OCI-LY7 (cell line): ENCODE data around the gene SYNGR2. TPM values are rescaled to one million over a fixed set of nuclear protein-coding genes. Genes with fewer than 3 reads are reported as not detected.

Source experiments
- BruUV-seq: library from RNA; stranded (reverse); fragments of 400-500 nt; replicated peaks from 2 replicates; lab custom pipeline; 2021; lab: Mats Ljungman, UMichigan
- CTCF ChIA-PET: fragments of 300-600 bp; sonication (Branson Sonifier 250); formaldehyde crosslinking; loops from one replicate; lab custom pipeline; 2022; ENCODE audit warnings: antibody characterized with exemption; ENCODE audit not compliant: unreplicated experiment; lab: Charles Lee
- POLR2A ChIA-PET: fragments of 300-600 bp; sonication (Branson Sonifier 250); formaldehyde crosslinking; loops from one replicate; lab custom pipeline; 2022; ENCODE audit warnings: antibody characterized with exemption; lab: Charles Lee
- DNase-seq: peaks from one replicate; pipeline ENCODE4 v3.0.0-alpha.2; 2015; ENCODE audit warnings: low spot score
- H2AFZ ChIP-seq: fragments of 200-600 bp; sonication (generic), shearing (Covaris generic); 2 replicates; pipeline ENCODE4 v1.6.1; 2014; ENCODE audit warnings: mild to moderate bottlenecking, antibody characterized with exemption, low read length, moderate library complexity
- H3K27ac ChIP-seq: fragments of 200-600 bp; sonication (generic); 2 replicates; pipeline ENCODE4 v1.5.1; 2014; ENCODE audit warnings: mixed run types, low read depth, mild to moderate bottlenecking, moderate library complexity, low read length, inconsistent platforms; ENCODE audit not compliant: poor library complexity, severe bottlenecking
- H3K36me3 ChIP-seq: fragments of 200-600 bp; sonication (generic); 2 replicates; pipeline ENCODE4 v1.6.1; 2014; ENCODE audit warnings: mild to moderate bottlenecking, antibody characterized with exemption, low read length, moderate library complexity, mixed read lengths; ENCODE audit not compliant: insufficient read depth
- H3K4me1 ChIP-seq: fragments of 200-600 bp; sonication (generic); 2 replicates; pipeline ENCODE4 v1.5.1; 2014; ENCODE audit warnings: mild to moderate bottlenecking, low read length; ENCODE audit not compliant: insufficient read depth, poor library complexity, severe bottlenecking
- H3K4me2 ChIP-seq: fragments of 200-600 bp; sonication (generic); 2 replicates; pipeline ENCODE4 v1.6.1; 2014; ENCODE audit warnings: mild to moderate bottlenecking, low read length
- H3K4me3 ChIP-seq: fragments of 200-600 bp; sonication (generic); 2 replicates; pipeline ENCODE4 v1.5.1; 2014; ENCODE audit warnings: mild to moderate bottlenecking, low read depth, low read length; ENCODE audit not compliant: poor library complexity, severe bottlenecking
- H3K79me2 ChIP-seq: fragments of 200-600 bp; sonication (generic); 2 replicates; pipeline ENCODE4 v1.6.1; 2016; ENCODE audit warnings: low read depth, mild to moderate bottlenecking, low read length, moderate library complexity, mixed read lengths; ENCODE audit not compliant: insufficient read depth
- H3K9me2 ChIP-seq: fragments of 200-600 bp; sonication (generic); 2 replicates; pipeline ENCODE4 v1.6.1; 2016; ENCODE audit warnings: mild to moderate bottlenecking, low read length, mixed read lengths; ENCODE audit not compliant: insufficient read depth
- H3K9me3 ChIP-seq: fragments of 200-600 bp; sonication (generic); 2 replicates; pipeline ENCODE4 v1.6.1; 2014; ENCODE audit warnings: mild to moderate bottlenecking, mixed run types, low read length, mixed read lengths
- H4K20me1 ChIP-seq: fragments of 200-600 bp; sonication (generic); 2 replicates; pipeline ENCODE4 v1.6.1; 2014; ENCODE audit warnings: mild to moderate bottlenecking, antibody characterized with exemption, low read length, moderate library complexity, mixed read lengths; ENCODE audit not compliant: insufficient read depth
- CTCF ChIP-seq: fragments of 200-600 bp; sonication (generic); conservative IDR thresholded peaks from 2 replicates; pipeline ENCODE4 v1.5.1; 2014; ENCODE audit warnings: mild to moderate bottlenecking, antibody characterized with exemption, low read length, moderate library complexity, mixed read lengths
- EZH2phosphoT487 ChIP-seq: fragments of 200-600 bp; sonication (generic); IDR thresholded peaks from 2 replicates; pipeline ENCODE4 v1.6.1; 2018; ENCODE audit warnings: low read depth, borderline replicate concordance, mild to moderate bottlenecking, mixed run types, antibody characterized with exemption, low read length, moderate library complexity, mixed read lengths
- intact Hi-C: fragments of 100-400 bp; cut with micrococcal nuclease; formaldehyde crosslinking; loops from one replicate; pipeline ENCODE4 v1.10.0; 2022; ENCODE audit not compliant: unreplicated experiment
- total RNA-seq, 2 experiments: library from RNA; depleted of rRNA in 1 of 2; stranded (reverse); fragments of >200 nt in 1 of 2; shearing (Covaris generic) in 1 of 2; gene quantifications; 2 replicates each; pipeline ENCODE4 v1.2.3, GENCODE V29; 2014 to 2022

The SYNGR2 gene
- total RNA-seq, 2 experiments from 2014 or later, result 35.4 to 44.9 TPM

- H3K36me3 ChIP-seq, result peaks cover 51% of the 10 kb centered on the region
- intact Hi-C loops, result loop anchor here (5.0 kb wide), 2 partner anchors 120 to 1645 kb away; no protein-coding TSS in a partner anchor
- peak overlapping the region; percentile 91 for H3K27ac ChIP-seq
- BruUV-seq, result no TSS peak
- CTCF ChIA-PET, result no interaction called here
- DNase-seq, result no peak
- no peaks in the 10 kb centered on the region for H3K9me2 ChIP-seq
- peaks cover 8% of the 10 kb centered on the region; the same call in 1 of the 2 replicates for H3K79me2 ChIP-seq
- POLR2A ChIA-PET, result no interaction called here
- TF ChIP-seq CTCF, result no peak
- no peak for TF ChIP-seq EZH2phosphoT487
- peaks cover 60% of the 10 kb centered on the region for H3K4me1 ChIP-seq
- no peak overlapping the region for H2AFZ ChIP-seq
- peak overlapping the region; percentile 81 for H3K4me3 ChIP-seq
- peak overlapping the region; percentile 96 for H3K4me2 ChIP-seq
- H3K9me3 ChIP-seq, result no peaks in the 10 kb centered on the region
- 0 out of 2 replicates have a peak, but pooled peaks cover 4% of the 10 kb centered on the region for H4K20me1 ChIP-seq
Measured at GRCh38 chr17:78132767-78133178, 35.6 kb upstream of the SYNGR2 start.

GRCh38 chr17:78133179-78133951 lies 35.0 kb upstream of the SYNGR2 start:
- intact Hi-C loops, result loop anchor here (5.0 kb wide), 2 partner anchors 119 to 1646 kb away; no protein-coding TSS in a partner anchor
- TF ChIP-seq CTCF (no peak), EZH2phosphoT487 (no peak)
- H3K9me2 ChIP-seq, result no peaks in the 10 kb centered on the region
- H3K4me2 ChIP-seq, result peak overlapping the region; percentile 96
- DNase-seq, result no peak
- peaks cover 52% of the 10 kb centered on the region for H3K36me3 ChIP-seq
- H3K27ac ChIP-seq, result peak overlapping the region; percentile 91
- POLR2A ChIA-PET, result interaction anchor here (0.6 kb wide), 1 partner anchor 1609 kb away, joined by 3 read pairs; no protein-coding TSS in a partner anchor
- peaks cover 8% of the 10 kb centered on the region; the same call in 1 of the 2 replicates for H3K79me2 ChIP-seq
- 0 out of 2 replicates have a peak, but pooled peaks cover 4% of the 10 kb centered on the region for H4K20me1 ChIP-seq
- H2AFZ ChIP-seq, result no peak overlapping the region
- no TSS peak for BruUV-seq
- no peaks in the 10 kb centered on the region for H3K9me3 ChIP-seq
- peak overlapping the region; percentile 81 for H3K4me3 ChIP-seq
- CTCF ChIA-PET, result no interaction called here
- peaks cover 59% of the 10 kb centered on the region for H3K4me1 ChIP-seq
